Body of pancreas (tissue), 4 donors: Measurements from ENCODE around the gene SUPT3H.

Experiments
- POLR2A ChIP-seq, 3 donors: fragments of 450-650 bp; IDR thresholded peaks; one replicate each; pipeline ENCODE4 v1.6.1; 2016; ENCODE audit warnings: antibody characterized with exemption in 3 of 3, mild to moderate bottlenecking in 2 of 3
- TF ChIP-seq, protein P1 (sequence below), 7 experiments: fragments of 450-650 bp in 4 of 7; fragments of 200-600 bp in 3 of 7; sonication (generic) in 3 of 7; IDR thresholded peaks; one replicate each; pipeline ENCODE4 v1.5.1; 2016 to 2019; ENCODE audit warnings: antibody characterized with exemption in 7 of 7

DNA sequence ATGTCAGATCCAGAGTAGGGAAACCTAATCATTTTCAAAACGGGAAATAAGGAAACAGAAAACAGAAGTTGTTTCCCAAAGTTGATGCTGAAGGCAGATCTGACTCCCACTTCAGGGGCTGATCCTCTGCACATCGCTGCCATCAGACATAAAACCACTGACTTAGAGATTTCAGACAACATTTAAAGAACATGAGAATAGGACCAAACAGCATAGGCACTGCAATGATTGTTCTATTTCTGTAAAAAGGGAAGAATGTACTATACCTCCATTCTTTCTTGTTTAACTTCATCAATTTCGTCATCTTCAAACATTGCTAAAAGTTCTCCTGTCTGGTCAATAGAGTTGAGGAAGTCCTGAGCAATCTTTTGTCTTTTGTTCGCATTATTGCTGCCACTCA, 374.3 kb downstream of the SUPT3H start:
- TF ChIP-seq, protein P1, sequence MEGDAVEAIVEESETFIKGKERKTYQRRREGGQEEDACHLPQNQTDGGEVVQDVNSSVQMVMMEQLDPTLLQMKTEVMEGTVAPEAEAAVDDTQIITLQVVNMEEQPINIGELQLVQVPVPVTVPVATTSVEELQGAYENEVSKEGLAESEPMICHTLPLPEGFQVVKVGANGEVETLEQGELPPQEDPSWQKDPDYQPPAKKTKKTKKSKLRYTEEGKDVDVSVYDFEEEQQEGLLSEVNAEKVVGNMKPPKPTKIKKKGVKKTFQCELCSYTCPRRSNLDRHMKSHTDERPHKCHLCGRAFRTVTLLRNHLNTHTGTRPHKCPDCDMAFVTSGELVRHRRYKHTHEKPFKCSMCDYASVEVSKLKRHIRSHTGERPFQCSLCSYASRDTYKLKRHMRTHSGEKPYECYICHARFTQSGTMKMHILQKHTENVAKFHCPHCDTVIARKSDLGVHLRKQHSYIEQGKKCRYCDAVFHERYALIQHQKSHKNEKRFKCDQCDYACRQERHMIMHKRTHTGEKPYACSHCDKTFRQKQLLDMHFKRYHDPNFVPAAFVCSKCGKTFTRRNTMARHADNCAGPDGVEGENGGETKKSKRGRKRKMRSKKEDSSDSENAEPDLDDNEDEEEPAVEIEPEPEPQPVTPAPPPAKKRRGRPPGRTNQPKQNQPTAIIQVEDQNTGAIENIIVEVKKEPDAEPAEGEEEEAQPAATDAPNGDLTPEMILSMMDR (IDR thresholded peaks at IDR 0.05), result no peak
- TF ChIP-seq POLR2A (IDR thresholded peaks at IDR 0.05), result no peak
